Measurements from ENCODE around the gene NUP210L. TPM values are rescaled to one million over a fixed set of nuclear protein-coding genes. Genes with fewer than 3 reads are reported as not detected.

The NUP210L gene
- total and polyA plus RNA-seq, 9 of the 15 experiments (the other 6 are each of a cell fraction or from before 2014, with no cell fraction given), result 0.01 to 0.04 TPM; not detected in 7

- TF ChIP-seq ATF6 (CRISPR knock-in tag; IDR thresholded peaks at IDR 0.05), result no peak; the same call in 1 of the 2 replicates
- no peak for TF ChIP-seq YBX1 (IDR thresholded peaks at IDR 0.05)
- peak; percentile 72 for TF ChIP-seq L3MBTL2 (IDR thresholded peaks at IDR 0.05)
- TF ChIP-seq TAF7 (tag; IDR thresholded peaks at IDR 0.05), result 0 out of 2 replicates have a peak, but pooled peaks have one; percentile 36
- no peak for TF ChIP-seq ZNF511 (CRISPR knock-in tag; IDR thresholded peaks at IDR 0.05)
- TF ChIP-seq KLF1 (tag; IDR thresholded peaks at IDR 0.05), result no peak
- no peak for TF ChIP-seq RNF219 (CRISPR knock-in tag; IDR thresholded peaks at IDR 0.05)
- TF ChIP-seq HDAC8 (tag; IDR thresholded peaks at IDR 0.05), result no peak
- TF ChIP-seq ZNF79 (CRISPR knock-in tag; IDR thresholded peaks at IDR 0.05; ENCODE audit: low read depth), result no peak
- no peak for TF ChIP-seq ZNF408 (CRISPR knock-in tag; IDR thresholded peaks at IDR 0.05; ENCODE audit: low read depth)
- TF ChIP-seq NEUROD1 (IDR thresholded peaks at IDR 0.05; ENCODE audit: borderline replicate concordance, low read depth, low read length, partially characterized antibody), result peak; percentile 71
- TF ChIP-seq ZNF75A (CRISPR knock-in tag; IDR thresholded peaks at IDR 0.05), result no peak
- TF ChIP-seq JUND (IDR thresholded peaks at IDR 0.05; ENCODE audit: borderline replicate concordance, low read depth, low read length), result peak; percentile 78
- TF ChIP-seq JUND (tag; IDR thresholded peaks at IDR 0.05; ENCODE audit: borderline replicate concordance, low read depth, low read length), result no peak; the same call in 1 of the 3 replicates
- TF ChIP-seq STAT6 (CRISPR knock-in tag; IDR thresholded peaks at IDR 0.05), result no peak
- TF ChIP-seq NFXL1 (CRISPR knock-in tag; IDR thresholded peaks at IDR 0.05), result no peak
- no peak for TF ChIP-seq PHB2 (IDR thresholded peaks at IDR 0.05; ENCODE audit: low read depth)
- TF ChIP-seq FOXA1 (IDR thresholded peaks at IDR 0.05; ENCODE audit: borderline replicate concordance), result no peak
- TF ChIP-seq ARNT (IDR thresholded peaks at IDR 0.05), result no peak
- no peak for TF ChIP-seq TRIM24 (IDR thresholded peaks at IDR 0.05)
- TF ChIP-seq ZNF133 (CRISPR knock-in tag; IDR thresholded peaks at IDR 0.05), result no peak
Measured at GRCh38 chr1:153963030-153963849, 191.6 kb downstream of the NUP210L start, which contains the start of gene SLC39A1 (continued).

Data from K562 (cell line).